Measurements from ENCODE around the gene LILRA2. TPM values are rescaled to one million over a fixed set of nuclear protein-coding genes. Genes with fewer than 3 reads are reported as not detected.

Gene LILRA2
- total RNA-seq, 1 experiment from 2014 or later = not detected

- Mint-ChIP-seq H3K27ac (no peak overlapping the region), H3K9me3 (peaks cover 92 to 95% of the 10 kb centered on the region in 2 experiments), H3K4me1 (no peaks in the 10 kb centered on the region), H3K27me3 (ENCODE audit: low read depth) (peaks cover 6% of the 10 kb centered on the region), H3K4me3 (no peak overlapping the region), H3K36me3 (ENCODE audit: insufficient read depth in 1 of 3, low read depth in 3 of 3) (peaks cover 4 to 36% (median 9%) of the 10 kb centered on the region in 3 experiments; a peak in 5 of 7 replicates)
- Histone ChIP-seq H2AK5ac (ENCODE audit: insufficient read length, low read length) (no peak overlapping the region), H2BK5ac (ENCODE audit: insufficient read length, low read length) (no peak overlapping the region), H3K23ac (ENCODE audit: insufficient read length, low read depth, low read length) (no peak overlapping the region), H3K18ac (ENCODE audit: insufficient read length, low read depth, low read length) (no peak overlapping the region), H3K79me1 (ENCODE audit: insufficient read depth, low read depth, low read length, poor library complexity, severe bottlenecking) (no peaks in the 10 kb centered on the region), H3K27ac (ENCODE audit: insufficient read length, low read depth, low read length) (no peak overlapping the region), H4K91ac (ENCODE audit: insufficient read length, low read depth, low read length) (no peak overlapping the region), H3K27me3 (ENCODE audit: insufficient read depth, low read length) (no peaks in the 10 kb centered on the region), H3K56ac (ENCODE audit: insufficient read length, low read depth, low read length) (no peak overlapping the region), H3K9ac (ENCODE audit: extremely low read depth, insufficient read length, low read length) (no peak overlapping the region), H4K20me1 (ENCODE audit: control insufficient read depth, insufficient read depth, insufficient read length) (no peaks in the 10 kb centered on the region), H3K23me2 (ENCODE audit: insufficient read length, low read depth, low read length, poor library complexity, severe bottlenecking) (no peaks in the 10 kb centered on the region), H2BK120ac (ENCODE audit: low read depth, low read length, poor library complexity, severe bottlenecking) (no peak overlapping the region), H2AFZ (ENCODE audit: low read length) (no peak overlapping the region), H4K5ac (ENCODE audit: insufficient read length, low read depth, low read length) (no peak overlapping the region), H3K79me2 (ENCODE audit: insufficient read depth, low read length) (no peaks in the 10 kb centered on the region), H2BK20ac (ENCODE audit: low read depth, low read length, poor library complexity, severe bottlenecking) (no peak overlapping the region), H3K4me1 (ENCODE audit: insufficient read depth, low read length) (no peaks in the 10 kb centered on the region), H3T11ph (ENCODE audit: low read length) (no peak overlapping the region), H3K4me2 (ENCODE audit: insufficient read depth, insufficient read length, low read length) (no peak overlapping the region), H3K4ac (ENCODE audit: low read depth, low read length) (no peak overlapping the region), H3K9me3 (ENCODE audit: control insufficient read depth, low read depth, low read length) (peaks cover 84% of the 10 kb centered on the region), H3K14ac (ENCODE audit: insufficient read depth, low read length) (no peak overlapping the region), H2BK15ac (ENCODE audit: low read depth, low read length) (no peak overlapping the region), H2BK12ac (ENCODE audit: insufficient read length, low read depth, low read length) (no peak overlapping the region), H4K8ac (replicated peaks; ENCODE audit: insufficient read length, low read depth, low read length) (no peak overlapping the region)
- no CpG with 5 or more reads among the region's 5 CpGs for WGBS (ENCODE audit: extremely low coverage, insufficient read length, low lambda C conversion rate)
- TF ChIP-seq CTCF (conservative IDR thresholded peaks at IDR 0.05) = no peak
- no peak for DNase-seq
Observed at GRCh38 chr19:54530866-54531265, 42.7 kb upstream of the LILRA2 start.
